GM12874 (cell line): Measurements from ENCODE around the gene KCTD13.

Experiments used
- TF ChIP-seq, protein P1 (sequence below): IDR thresholded peaks from 2 replicates; pipeline ENCODE4 v1.5.1; 2011; ENCODE audit warnings: low read depth, mild to moderate bottlenecking, control low read depth, low read length, moderate library complexity; ENCODE audit not compliant: insufficient read depth

The KCTD13 gene, protein sequence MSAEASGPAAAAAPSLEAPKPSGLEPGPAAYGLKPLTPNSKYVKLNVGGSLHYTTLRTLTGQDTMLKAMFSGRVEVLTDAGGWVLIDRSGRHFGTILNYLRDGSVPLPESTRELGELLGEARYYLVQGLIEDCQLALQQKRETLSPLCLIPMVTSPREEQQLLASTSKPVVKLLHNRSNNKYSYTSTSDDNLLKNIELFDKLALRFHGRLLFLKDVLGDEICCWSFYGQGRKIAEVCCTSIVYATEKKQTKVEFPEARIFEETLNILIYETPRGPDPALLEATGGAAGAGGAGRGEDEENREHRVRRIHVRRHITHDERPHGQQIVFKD

DNA sequence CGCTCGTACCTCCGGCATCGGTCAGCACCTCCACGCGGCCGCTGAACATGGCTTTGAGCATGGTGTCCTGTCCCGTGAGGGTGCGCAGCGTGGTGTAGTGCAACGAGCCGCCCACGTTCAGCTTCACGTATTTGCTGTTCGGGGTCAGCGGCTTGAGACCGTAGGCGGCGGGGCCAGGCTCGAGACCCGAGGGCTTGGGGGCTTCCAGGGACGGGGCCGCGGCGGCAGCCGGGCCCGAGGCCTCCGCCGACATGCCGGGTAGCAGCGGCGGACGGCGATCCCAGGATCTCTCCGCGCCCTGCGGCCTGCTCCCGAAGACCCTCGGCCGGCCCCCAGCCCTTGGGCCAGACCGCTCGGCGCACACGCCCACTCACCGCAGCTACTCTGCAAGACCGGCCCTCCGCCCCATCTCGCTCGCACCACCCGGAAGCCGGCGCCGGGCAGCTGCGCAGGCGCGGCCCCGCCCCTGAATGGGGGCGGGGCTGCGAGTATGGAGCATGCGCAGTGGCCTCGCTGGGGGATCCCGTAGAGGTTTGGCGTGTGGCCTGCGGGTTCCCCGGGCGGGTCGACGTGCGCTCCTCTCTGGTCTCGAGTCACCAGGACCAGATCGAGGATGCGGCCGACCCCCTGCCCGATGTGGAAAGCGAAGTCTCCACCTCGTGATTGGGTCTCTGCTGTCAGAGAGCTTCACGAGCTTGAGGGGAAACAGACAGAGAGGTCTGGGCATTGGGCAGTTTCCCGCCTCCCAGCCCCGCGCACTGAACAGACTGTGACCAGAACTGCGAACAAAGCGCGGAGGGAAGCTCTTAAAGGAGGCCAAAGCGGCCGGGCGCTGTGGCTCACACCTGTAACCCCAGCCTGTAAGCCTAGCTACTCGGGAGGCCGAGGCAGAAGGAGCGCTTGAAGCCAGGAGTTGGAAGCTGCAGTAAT lies at the start of gene KCTD13:
Gene KCTD13, minus strand, starts transcription at position 446 of the 930 bp plus-strand sequence. Its CDS starts 193 bp downstream, at position 253.
- TF ChIP-seq, protein P1, sequence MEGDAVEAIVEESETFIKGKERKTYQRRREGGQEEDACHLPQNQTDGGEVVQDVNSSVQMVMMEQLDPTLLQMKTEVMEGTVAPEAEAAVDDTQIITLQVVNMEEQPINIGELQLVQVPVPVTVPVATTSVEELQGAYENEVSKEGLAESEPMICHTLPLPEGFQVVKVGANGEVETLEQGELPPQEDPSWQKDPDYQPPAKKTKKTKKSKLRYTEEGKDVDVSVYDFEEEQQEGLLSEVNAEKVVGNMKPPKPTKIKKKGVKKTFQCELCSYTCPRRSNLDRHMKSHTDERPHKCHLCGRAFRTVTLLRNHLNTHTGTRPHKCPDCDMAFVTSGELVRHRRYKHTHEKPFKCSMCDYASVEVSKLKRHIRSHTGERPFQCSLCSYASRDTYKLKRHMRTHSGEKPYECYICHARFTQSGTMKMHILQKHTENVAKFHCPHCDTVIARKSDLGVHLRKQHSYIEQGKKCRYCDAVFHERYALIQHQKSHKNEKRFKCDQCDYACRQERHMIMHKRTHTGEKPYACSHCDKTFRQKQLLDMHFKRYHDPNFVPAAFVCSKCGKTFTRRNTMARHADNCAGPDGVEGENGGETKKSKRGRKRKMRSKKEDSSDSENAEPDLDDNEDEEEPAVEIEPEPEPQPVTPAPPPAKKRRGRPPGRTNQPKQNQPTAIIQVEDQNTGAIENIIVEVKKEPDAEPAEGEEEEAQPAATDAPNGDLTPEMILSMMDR = no peak

- TF ChIP-seq, protein P1 = no peak
These were observed 49.1 kb upstream of the KCTD13 start for GRCh38 chr16:29975134-29975538.

DNA sequence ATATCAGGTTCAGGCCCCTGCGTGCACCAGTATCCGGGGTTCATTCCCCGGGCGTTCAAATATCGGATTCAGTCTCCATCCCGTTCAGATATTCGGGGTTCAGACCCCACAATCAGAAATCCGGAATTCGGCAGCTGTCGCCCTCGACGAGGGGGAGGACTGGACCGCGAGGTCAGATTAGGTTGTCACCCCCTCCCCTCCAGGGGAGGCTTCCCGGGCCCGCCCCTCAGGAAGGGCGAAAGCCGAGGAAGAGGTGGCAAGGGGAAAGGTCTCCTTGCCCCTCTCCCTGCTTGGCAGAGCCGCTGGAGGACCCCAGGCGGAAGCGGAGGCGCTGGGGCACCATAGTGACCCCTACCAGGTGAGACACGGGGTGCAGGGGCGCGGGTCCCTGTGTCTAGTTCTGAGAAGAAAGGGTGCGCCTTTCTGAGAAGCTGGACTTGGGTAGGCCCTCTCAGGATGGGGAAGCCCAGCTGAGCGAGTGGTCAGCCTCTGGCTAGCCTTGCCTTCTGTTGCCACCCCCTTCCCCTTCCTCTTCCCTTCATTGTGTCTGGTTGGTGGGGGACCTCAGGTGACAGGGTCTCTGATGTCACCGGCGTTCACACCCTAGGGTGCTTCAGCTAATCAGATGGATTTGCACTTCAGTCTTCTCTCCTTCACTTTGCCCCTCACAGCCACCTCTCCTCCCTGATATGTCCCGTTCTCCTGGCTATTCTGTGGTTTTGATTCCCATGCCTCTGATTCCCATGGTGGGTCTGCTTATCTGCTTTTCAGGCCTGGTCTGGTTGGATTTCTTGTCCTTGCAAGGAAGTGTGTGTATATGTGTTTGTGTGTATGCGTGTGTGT lies 48.5 kb upstream of the KCTD13 start:
- TF ChIP-seq, protein P1 = no peak

DNA sequence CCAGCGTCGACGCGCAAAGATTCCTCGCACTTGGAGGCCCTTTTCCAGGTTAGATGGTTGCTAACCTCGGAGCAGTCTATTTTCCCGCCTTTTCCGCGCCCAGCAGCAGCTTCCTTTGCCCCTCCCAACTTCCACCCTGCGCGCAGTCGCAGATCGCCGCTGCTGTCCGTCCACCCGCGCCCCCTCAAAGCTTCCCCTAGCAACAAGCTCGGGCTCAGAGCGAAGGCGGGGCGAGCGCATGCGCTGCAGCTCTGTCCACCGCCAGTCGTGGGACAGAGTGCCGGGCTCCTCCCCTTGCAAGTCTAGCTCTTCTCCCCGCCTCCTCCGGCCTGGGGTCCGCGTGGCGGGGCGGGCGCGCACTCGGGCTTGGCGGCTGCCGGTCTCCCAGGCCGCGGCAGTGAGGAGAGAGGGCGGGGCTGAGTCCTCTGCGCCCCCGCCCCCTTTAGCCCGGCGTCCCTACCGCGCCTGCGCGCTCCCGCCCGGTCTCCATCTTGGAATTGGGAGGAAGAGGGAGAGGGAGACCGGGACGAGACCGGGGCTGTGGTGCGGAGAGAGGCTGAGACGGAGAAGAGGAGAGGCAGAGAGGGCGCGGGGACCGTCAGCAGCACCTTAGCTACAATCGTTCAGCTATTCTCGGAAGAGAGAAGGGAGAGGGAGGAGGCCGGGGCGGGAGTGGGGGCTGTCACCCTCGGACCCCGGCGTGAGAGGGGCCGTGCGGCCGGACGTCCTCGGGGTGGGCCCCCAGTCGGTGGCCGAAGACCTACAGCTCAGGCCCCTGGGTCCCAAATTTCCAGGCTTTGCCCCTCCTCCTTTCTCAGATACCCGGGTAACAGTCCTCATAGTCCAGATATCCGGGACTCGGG lies 47.6 kb upstream of the KCTD13 start, which contains the start of gene TAOK2:
Gene TAOK2, plus strand, starts transcription at position 485 of the 863 bp plus-strand sequence. CDS start 3,905 bp downstream, outside the sequence.
- TF ChIP-seq, protein P1 = no peak

DNA sequence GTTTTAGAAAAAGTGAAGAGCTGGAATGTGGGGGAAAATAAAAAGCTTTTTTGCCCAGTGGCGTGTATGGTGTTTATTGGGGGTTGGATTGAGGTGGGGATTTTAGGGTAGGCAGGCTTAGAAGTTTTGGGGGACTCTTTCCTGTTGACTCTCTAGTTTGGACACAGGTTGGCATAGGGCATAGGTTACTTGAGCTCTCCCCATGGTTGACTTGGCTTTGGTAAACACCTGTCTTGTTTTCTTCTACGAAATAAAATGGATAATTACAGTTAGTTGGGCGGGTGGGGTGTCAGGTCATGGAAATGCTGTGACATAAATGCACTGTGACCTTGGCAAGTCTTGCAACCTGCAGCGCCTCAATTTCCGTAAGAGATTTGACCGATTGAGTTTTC lies 47.0 kb upstream of the KCTD13 start:
- TF ChIP-seq, protein P1 = no peak

DNA sequence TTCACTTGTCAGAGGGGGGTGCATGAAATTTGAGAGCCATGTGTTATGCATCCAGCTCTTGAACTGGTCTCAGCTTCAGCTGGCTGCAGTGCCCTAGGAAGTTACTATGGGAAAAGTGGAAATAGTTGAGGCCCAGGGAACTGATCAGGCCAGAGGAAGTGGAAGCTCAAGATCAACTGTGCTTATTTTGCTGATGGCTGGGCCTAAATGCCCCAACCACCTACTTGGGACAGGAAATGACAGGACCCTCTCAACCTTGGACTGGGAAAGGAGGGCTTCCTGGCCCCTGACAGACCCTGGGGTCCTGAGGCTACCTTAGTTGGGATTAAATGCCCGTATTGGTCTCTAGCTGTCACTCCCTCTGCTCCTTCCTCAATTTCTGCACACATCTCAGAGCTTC lies 46.5 kb upstream of the KCTD13 start:
- TF ChIP-seq, protein P1 = no peak
